ENCODE measurements around the gene DPYSL5. TPM values are rescaled to one million over a fixed set of nuclear protein-coding genes. Genes with fewer than 3 reads are reported as not detected.

Gene DPYSL5
- total RNA-seq, 1 experiment from 2014 or later, result not detected

- intact Hi-C loops (cut with micrococcal nuclease; ENCODE audit: unreplicated experiment), result no loop called here
- TF ChIP-seq CTCF (IDR thresholded peaks at IDR 0.05; ENCODE audit: unreplicated experiment), result no peak
- CTCF ChIA-PET, result no interaction called here
- Mint-ChIP-seq H3K27me3 (ENCODE audit: unreplicated experiment) (peaks cover 92% of the 10 kb centered on the region), H3K36me3 (ENCODE audit: insufficient read depth, unreplicated experiment) (no peaks in the 10 kb centered on the region), H3K27ac (ENCODE audit: unreplicated experiment) (no peak overlapping the region), H3K9me3 (ENCODE audit: low read depth, unreplicated experiment) (no peaks in the 10 kb centered on the region), H3K4me1 (ENCODE audit: low read depth, unreplicated experiment) (no peaks in the 10 kb centered on the region), H3K4me3 (ENCODE audit: low read depth, unreplicated experiment) (no peak overlapping the region)
- BruUV-seq (replicated peaks), result no TSS peak
- DNase-seq, result no peak
These were observed 53.6 kb downstream of the DPYSL5 start for GRCh38 chr2:26901326-26902183.

GRCh38 chr2:26903676-26904075 lies 55.7 kb downstream of the DPYSL5 start:
- CTCF ChIA-PET, result no interaction called here
- Mint-ChIP-seq H3K27me3 (ENCODE audit: unreplicated experiment) (peaks cover 91% of the 10 kb centered on the region), H3K9me3 (ENCODE audit: low read depth, unreplicated experiment) (no peaks in the 10 kb centered on the region), H3K4me3 (ENCODE audit: low read depth, unreplicated experiment) (no peak overlapping the region), H3K36me3 (ENCODE audit: insufficient read depth, unreplicated experiment) (no peaks in the 10 kb centered on the region), H3K27ac (ENCODE audit: unreplicated experiment) (no peak overlapping the region), H3K4me1 (ENCODE audit: low read depth, unreplicated experiment) (no peaks in the 10 kb centered on the region)
- no TSS peak for BruUV-seq (replicated peaks)
- DNase-seq, result no peak
- intact Hi-C loops (cut with micrococcal nuclease; ENCODE audit: unreplicated experiment), result no loop called here
- TF ChIP-seq CTCF (IDR thresholded peaks at IDR 0.05; ENCODE audit: unreplicated experiment), result no peak

- no peak for TF ChIP-seq CTCF (IDR thresholded peaks at IDR 0.05; ENCODE audit: unreplicated experiment)
- Mint-ChIP-seq H3K27me3 (ENCODE audit: unreplicated experiment) (peaks cover 94% of the 10 kb centered on the region), H3K4me3 (ENCODE audit: low read depth, unreplicated experiment) (no peak overlapping the region), H3K27ac (ENCODE audit: unreplicated experiment) (no peak overlapping the region), H3K9me3 (ENCODE audit: low read depth, unreplicated experiment) (no peaks in the 10 kb centered on the region), H3K4me1 (ENCODE audit: low read depth, unreplicated experiment) (no peaks in the 10 kb centered on the region), H3K36me3 (ENCODE audit: insufficient read depth, unreplicated experiment) (no peaks in the 10 kb centered on the region)
- CTCF ChIA-PET, result no interaction called here
- intact Hi-C loops (cut with micrococcal nuclease; ENCODE audit: unreplicated experiment), result no loop called here
- no peak for DNase-seq
- no TSS peak for BruUV-seq (replicated peaks)
These were observed 56.9 kb downstream of the DPYSL5 start for GRCh38 chr2:26904839-26905238.

GRCh38 chr2:26905341-26906198 lies 57.6 kb downstream of the DPYSL5 start:
- CTCF ChIA-PET, result interaction anchor here (0.7 kb wide), 1 partner anchor 544 kb away, joined by 5 read pairs; no protein-coding TSS in a partner anchor
- DNase-seq, result no peak
- no peaks in the 10 kb centered on the region for H3K4me1 Mint-ChIP-seq (ENCODE audit: low read depth, unreplicated experiment)
- H3K27me3 Mint-ChIP-seq (ENCODE audit: unreplicated experiment), result peaks cover 97% of the 10 kb centered on the region
- intact Hi-C loops (cut with micrococcal nuclease; ENCODE audit: unreplicated experiment), result no loop called here
- H3K4me3 Mint-ChIP-seq (ENCODE audit: low read depth, unreplicated experiment), result no peak overlapping the region
- no peak for TF ChIP-seq CTCF (IDR thresholded peaks at IDR 0.05; ENCODE audit: unreplicated experiment)
- no TSS peak for BruUV-seq (replicated peaks)
- no peak overlapping the region for H3K27ac Mint-ChIP-seq (ENCODE audit: unreplicated experiment)
- H3K36me3 Mint-ChIP-seq (ENCODE audit: insufficient read depth, unreplicated experiment), result no peaks in the 10 kb centered on the region
- no peaks in the 10 kb centered on the region for H3K9me3 Mint-ChIP-seq (ENCODE audit: low read depth, unreplicated experiment)

Data from Calu3 (cell line).